KBM-7 (cell line): ENCODE data around the gene MTREX.
A peak's percentile ranks its signal among the peaks of the same experiment; 100 is the strongest.
"Not testable (repeated sequence)": the region's sequence is repeated elsewhere in the genome, so short reads cannot be mapped to it uniquely, and the experiment has no call there.

Experiments
- DNase-seq: peaks from one replicate; pipeline ENCODE4 v3.0.0-alpha.2; 2015
- in situ Hi-C: fragments of 300-500 bp; cut with MboI; formaldehyde crosslinking; loops from 2 replicates; pipeline ENCODE4 v1.14.3; 2020; ENCODE audit warnings: low sequenced_read_pairs, low pct_unique_long_range_greater_than_20kb, mixed read lengths

Gene MTREX

GRCh38 chr5:55307383-55308253 lies at the start of gene MTREX, which contains the start of gene DHX29:
TSS of gene MTREX (plus strand) at chr5:55307989. CDS start at chr5:55308014, 25 bp downstream.
TSS of gene DHX29 (minus strand) at chr5:55307694. CDS start at chr5:55307573, 121 bp downstream.
- peak; percentile 92 for DNase-seq
- in situ Hi-C loops: no loop called here

DNA sequence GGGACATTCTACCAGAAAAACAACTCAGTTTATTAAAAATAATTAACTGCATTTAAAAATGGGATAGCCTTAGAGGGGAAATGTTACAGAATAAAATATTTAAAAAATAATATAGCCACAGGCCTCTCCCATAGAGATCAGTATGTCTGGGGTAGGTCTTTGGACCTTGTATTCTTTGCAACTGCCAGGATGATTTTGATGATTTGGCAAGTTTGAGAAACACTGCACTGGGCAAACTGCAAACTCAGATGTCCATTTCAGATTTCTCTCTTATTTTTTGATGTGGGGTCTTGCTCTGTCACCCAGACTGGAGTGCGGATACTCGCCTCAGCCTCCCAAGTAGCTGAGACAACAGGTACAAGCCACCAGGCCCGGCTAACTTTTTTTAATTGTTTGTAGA lies 49.5 kb upstream of the MTREX start:
- in situ Hi-C loops: no loop called here
- no peak for DNase-seq

DNA sequence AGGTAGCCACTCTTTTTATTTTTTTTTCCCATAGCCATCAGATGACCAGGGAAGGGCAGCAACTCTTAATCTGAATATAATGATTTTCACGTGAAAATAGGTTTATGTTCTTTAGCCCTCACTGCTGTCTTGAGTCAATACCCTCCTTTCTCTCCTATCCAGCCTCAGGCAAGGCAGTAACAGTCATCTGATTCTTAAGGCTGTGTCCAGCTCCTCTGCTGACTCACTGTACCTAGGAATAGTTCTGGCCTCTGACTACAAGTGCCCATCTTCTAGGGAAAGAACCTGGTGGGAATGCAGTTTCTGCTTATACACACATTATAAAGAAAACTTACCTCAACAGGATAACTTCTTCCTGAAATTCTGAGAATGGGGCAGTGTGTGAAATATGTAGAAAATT lies 31.0 kb upstream of the MTREX start:
- in situ Hi-C loops: no loop called here
- DNase-seq: no peak

DNA sequence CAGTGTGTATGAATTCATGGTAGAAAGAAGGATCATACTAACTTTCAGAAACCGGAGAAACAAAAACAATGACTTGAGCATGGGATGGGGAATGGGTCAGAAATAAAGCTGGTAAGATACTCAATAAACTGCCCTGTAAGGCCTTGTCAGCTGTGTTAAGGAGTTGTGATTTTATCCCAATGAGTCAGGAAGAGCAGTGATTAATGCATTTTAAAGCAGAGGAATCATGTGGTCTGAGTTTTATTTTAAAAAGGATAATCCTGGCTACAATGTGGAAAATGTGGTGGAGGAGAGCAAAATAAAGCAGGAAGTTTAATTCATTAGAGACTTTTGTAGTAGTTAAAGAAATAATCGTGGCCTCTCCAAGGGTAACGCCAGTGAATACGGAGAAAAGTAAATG lies 29.0 kb upstream of the MTREX start:
- in situ Hi-C loops: no loop called here
- no peak for DNase-seq

- DNase-seq: no peak
- in situ Hi-C loops: no loop called here
These were observed 21.3 kb upstream of the MTREX start for GRCh38 chr5:55286411-55286933.

DNA sequence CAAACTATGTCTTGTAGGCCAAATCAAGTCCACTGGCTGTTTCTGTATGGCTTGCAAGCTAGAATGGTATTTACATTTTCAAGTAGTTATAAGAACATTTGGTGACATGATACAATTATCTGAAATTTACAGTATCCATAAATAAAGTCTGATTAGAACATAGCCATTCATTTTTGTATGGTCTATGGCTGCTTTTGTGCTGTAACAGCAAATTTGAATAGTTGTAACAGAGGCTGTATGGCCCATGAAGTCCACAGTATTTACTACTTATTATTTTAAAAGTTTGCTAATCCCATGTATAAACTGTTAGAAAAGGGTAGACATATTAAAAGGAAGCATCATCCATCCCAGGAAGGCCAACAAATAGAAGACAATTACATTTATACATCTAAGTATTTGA lies 18.0 kb upstream of the MTREX start:
- DNase-seq: no peak
- in situ Hi-C loops: no loop called here

DNA sequence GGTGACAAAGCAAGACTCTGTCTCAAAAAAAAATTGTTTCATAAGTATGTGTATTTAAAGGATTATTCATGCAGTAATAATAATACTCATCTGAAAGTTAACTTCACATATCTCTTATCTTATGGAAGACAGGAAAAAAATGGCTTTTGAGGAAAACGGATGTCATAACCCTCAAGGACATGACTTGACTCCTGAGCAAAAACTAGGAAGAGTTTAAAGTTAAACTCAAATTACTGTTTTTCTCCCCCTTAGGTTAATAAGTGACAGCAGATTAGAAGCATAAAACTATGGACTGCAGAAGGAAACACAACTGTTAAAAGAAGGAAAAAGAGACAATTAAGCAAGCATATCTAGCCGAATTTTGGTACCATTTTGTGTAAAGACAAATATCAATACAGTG lies 16.8 kb upstream of the MTREX start:
- in situ Hi-C loops: no loop called here
- no peak for DNase-seq

- no peak for DNase-seq
- in situ Hi-C loops: no loop called here
These were observed 12.9 kb upstream of the MTREX start for GRCh38 chr5:55294935-55295334.

- in situ Hi-C loops: no loop called here
- no peak for DNase-seq
These were observed 6.9 kb upstream of the MTREX start for GRCh38 chr5:55300890-55301289.

DNA sequence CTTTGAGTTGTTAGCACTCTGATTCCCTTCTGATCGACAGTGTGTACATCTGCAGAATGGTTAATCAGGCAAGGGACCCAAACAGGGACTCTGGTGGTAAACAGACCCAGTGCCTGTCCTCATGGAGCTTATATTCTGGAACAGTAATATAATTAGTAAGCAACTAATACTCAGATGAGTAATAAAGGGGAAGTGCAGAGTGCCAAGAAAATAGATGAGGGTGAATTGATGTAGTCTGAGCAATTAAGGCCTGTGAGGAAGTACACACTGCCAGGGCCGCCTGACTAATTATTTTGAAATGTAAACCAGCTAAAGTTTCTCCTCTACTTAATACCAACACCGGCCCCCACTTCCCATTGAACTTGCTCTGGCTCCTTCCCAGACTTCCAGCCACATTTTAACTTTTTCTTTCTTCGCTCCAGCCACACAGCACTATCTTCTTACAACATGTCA lies 4.5 kb upstream of the MTREX start:
- peak; percentile 43 for DNase-seq
- in situ Hi-C loops: no loop called here

DNA sequence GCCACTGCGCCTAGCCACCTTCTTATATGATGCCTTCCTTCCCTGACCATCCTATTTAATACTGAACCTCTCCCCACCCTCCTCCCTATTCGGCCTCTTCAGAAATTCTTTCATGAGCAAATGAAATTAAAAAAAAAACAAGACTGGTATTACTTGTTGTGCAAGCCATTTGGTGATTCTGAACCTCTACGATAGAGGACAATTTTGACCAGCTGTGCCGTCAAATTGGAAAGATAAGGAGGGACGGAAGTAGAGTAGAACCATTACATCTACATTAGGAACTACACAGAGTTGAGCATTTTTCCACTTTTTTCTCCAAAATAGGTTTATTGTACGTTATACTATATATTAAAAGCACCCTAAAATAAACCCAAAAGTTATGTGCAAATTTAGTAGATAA lies 3.2 kb upstream of the MTREX start:
- no peak for DNase-seq

GRCh38 chr5:55305345-55305744 lies 2.4 kb upstream of the MTREX start:
- DNase-seq: peak; percentile 33
- in situ Hi-C loops: no loop called here

More for the DNA sequence above, 3.2 kb upstream of the MTREX start:
- in situ Hi-C loops: no loop called here

GRCh38 chr5:55306641-55307382 lies 977 bp upstream of the MTREX start:
- DNase-seq: peak; percentile 30
- in situ Hi-C loops: no loop called here

- DNase-seq: peak; percentile 61
- in situ Hi-C loops: no loop called here
These were observed 556 bp downstream of the MTREX start for GRCh38 chr5:55308254-55308836.

DNA sequence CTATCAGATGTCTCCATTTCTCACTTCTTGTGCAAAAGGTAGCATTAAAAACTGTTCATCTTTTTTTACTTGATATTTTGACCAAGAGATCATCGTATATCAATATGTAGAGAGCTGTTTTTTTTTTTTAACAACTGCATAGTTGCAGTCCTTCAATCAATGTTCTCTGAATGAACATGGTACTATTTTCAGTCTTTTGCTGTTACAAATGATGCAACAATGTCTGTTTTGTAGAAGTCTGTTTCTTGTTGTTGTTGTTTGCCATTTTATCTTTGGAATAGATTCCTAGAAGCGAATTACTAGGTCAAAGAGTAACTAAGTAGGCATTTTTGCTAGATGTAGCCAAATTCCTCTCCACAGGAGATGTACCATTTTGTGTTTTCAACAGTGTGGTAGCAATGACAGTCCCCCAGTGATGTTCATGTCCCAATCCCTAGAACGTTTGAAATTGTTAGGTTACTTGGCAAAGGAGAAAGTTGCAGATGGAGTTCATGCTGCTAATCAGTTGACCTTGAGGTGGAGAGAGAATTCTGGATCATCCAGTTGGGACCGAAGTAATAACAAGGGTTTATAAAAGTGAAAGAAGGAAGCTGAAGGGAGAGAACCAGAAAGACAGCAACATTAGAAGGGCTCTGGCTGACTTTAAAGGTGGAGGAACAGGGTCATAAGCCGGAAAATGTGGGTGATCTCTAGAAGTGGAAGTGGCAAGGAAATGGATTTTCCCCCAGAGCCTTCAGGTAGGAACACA lies 6.3 kb downstream of the MTREX start:
- DNase-seq: no peak
- in situ Hi-C loops: no loop called here

GRCh38 chr5:55316289-55316688 lies 8.5 kb downstream of the MTREX start:
- in situ Hi-C loops: no loop called here
- DNase-seq: no peak

GRCh38 chr5:55316837-55317236 lies 9.0 kb downstream of the MTREX start:
- DNase-seq: no peak
- in situ Hi-C loops: no loop called here

DNA sequence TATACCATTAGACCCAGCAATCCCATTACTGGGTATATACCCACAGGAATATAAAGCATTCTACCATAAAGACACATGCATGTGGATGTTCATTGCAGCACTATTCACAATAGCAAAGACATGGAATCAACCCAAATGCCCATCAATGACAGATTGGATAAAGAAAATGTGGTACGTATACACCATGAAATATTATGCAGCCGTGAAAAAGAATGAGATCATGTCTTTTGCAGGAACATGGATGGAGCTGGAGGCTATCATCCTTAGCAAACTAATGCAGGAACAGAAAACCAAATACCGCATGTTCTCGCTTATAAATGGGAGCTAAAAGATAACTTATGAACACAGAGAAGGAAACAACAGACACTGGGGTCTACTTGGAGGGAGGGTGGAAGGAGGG lies 10.4 kb downstream of the MTREX start:
- DNase-seq, in situ Hi-C loops: not testable (repeated sequence)

DNA sequence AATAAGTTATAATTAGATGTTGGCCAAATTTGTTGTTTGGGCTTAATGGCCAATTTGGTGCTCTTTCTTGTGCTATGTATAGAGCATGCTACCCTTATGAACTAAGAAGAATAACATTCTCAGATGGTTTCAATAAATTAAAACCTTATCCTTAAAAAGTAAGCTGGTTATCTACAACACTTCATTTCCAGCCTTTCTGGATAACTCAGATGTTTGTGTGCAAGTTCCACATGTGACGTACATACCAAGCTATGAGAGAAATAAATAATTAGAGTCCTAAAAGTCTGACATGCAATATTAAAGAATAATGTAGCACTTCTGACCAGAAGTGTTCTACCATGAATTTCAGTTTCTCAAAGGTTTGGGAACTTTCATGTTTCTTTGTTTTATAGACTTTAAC lies 11.7 kb downstream of the MTREX start:
- no peak for DNase-seq
- in situ Hi-C loops: no loop called here
